KMS-11 (cell line): ENCODE data around the gene SH3BP4.

Experiments used
- H2AFZ ChIP-seq: fragments of 200-600 bp; sonication (generic); 2 replicates; pipeline ENCODE4 v1.6.1; 2016; ENCODE audit warnings: antibody characterized with exemption, mixed run types, low read depth
- H3K27ac ChIP-seq: fragments of 200-600 bp; sonication (generic); 2 replicates; pipeline ENCODE4 v1.6.1; 2016; ENCODE audit warnings: mild to moderate bottlenecking, mixed run types
- H3K27me3 ChIP-seq: fragments of 200-600 bp; sonication (generic); 2 replicates; pipeline ENCODE4 v1.6.1; 2017; ENCODE audit warnings: mild to moderate bottlenecking, low read depth, mixed run types, moderate library complexity; ENCODE audit not compliant: insufficient read depth
- H3K36me3 ChIP-seq: fragments of 200-600 bp; sonication (generic); 2 replicates; pipeline ENCODE4 v1.6.1; 2017; ENCODE audit warnings: mild to moderate bottlenecking, mixed run types; ENCODE audit not compliant: insufficient read depth
- H3K4me1 ChIP-seq: fragments of 200-600 bp; sonication (generic); 2 replicates; pipeline ENCODE4 v1.6.1; 2016; ENCODE audit warnings: mild to moderate bottlenecking, low read depth, mixed run types; ENCODE audit not compliant: poor library complexity, severe bottlenecking
- H3K4me2 ChIP-seq: fragments of 200-600 bp; sonication (generic); 2 replicates; pipeline ENCODE4 v1.7.0; 2016; ENCODE audit warnings: mild to moderate bottlenecking, mixed run types
- H3K4me3 ChIP-seq: fragments of 200-600 bp; sonication (generic); IDR thresholded peaks from 2 replicates; pipeline ENCODE4 v1.6.1; 2017; ENCODE audit warnings: low read depth, low read length, mixed read lengths; ENCODE audit not compliant: insufficient read depth
- H3K79me2 ChIP-seq: fragments of 200-600 bp; sonication (generic); 2 replicates; pipeline ENCODE4 v1.6.1; 2016; ENCODE audit warnings: low read depth, mixed run types; ENCODE audit not compliant: insufficient read depth
- H3K9ac ChIP-seq: fragments of 200-600 bp; sonication (generic); 2 replicates; pipeline ENCODE4 v1.6.1; 2016; ENCODE audit warnings: mild to moderate bottlenecking, mixed run types
- H4K20me1 ChIP-seq: fragments of 200-600 bp; sonication (generic); 2 replicates; pipeline ENCODE4 v1.6.1; 2016; ENCODE audit warnings: mild to moderate bottlenecking, mixed run types; ENCODE audit not compliant: insufficient read depth
- CTCF ChIP-seq: fragments of 200-600 bp; sonication (generic); conservative IDR thresholded peaks from 2 replicates; pipeline ENCODE4 v1.6.1; 2017; ENCODE audit warnings: low read depth, mild to moderate bottlenecking, antibody characterized with exemption, low read length, moderate library complexity, mixed read lengths

Gene SH3BP4

GRCh38 chr2:234929002-234929401 is 22.8 kb upstream of the SH3BP4 start:
- no peak for TF ChIP-seq CTCF
- Histone ChIP-seq H3K27ac (no peak overlapping the region), H3K4me2 (no peak overlapping the region), H4K20me1 (no peaks in the 10 kb centered on the region), H3K27me3 (no peaks in the 10 kb centered on the region), H3K9ac (no peak overlapping the region), H3K79me2 (no peaks in the 10 kb centered on the region), H2AFZ (no peak overlapping the region), H3K4me1 (no peaks in the 10 kb centered on the region), H3K4me3 (no peak overlapping the region), H3K36me3 (no peaks in the 10 kb centered on the region)

GRCh38 chr2:234930397-234930796 is 21.4 kb upstream of the SH3BP4 start:
- Histone ChIP-seq H3K36me3 (no peaks in the 10 kb centered on the region), H3K9ac (no peak overlapping the region), H3K4me2 (no peak overlapping the region), H4K20me1 (no peaks in the 10 kb centered on the region), H2AFZ (no peak overlapping the region), H3K4me3 (no peak overlapping the region), H3K27ac (no peak overlapping the region), H3K79me2 (no peaks in the 10 kb centered on the region), H3K27me3 (no peaks in the 10 kb centered on the region), H3K4me1 (no peaks in the 10 kb centered on the region)
- TF ChIP-seq CTCF = no peak

- H4K20me1 ChIP-seq = no peaks in the 10 kb centered on the region
- H3K27ac ChIP-seq = no peak overlapping the region
- no peak overlapping the region for H2AFZ ChIP-seq
- no peaks in the 10 kb centered on the region for H3K27me3 ChIP-seq
- no peak overlapping the region for H3K4me3 ChIP-seq
- no peak overlapping the region for H3K4me2 ChIP-seq
- H3K9ac ChIP-seq = no peak overlapping the region
- TF ChIP-seq CTCF = no peak
- no peaks in the 10 kb centered on the region for H3K36me3 ChIP-seq
- H3K79me2 ChIP-seq = no peaks in the 10 kb centered on the region
- H3K4me1 ChIP-seq = no peaks in the 10 kb centered on the region
These were observed 20.4 kb upstream of the SH3BP4 start for GRCh38 chr2:234931371-234931770.

- Histone ChIP-seq H2AFZ (no peak overlapping the region), H3K4me1 (no peaks in the 10 kb centered on the region), H3K27me3 (no peaks in the 10 kb centered on the region), H3K4me2 (no peak overlapping the region), H3K79me2 (no peaks in the 10 kb centered on the region), H3K27ac (no peak overlapping the region), H3K9ac (no peak overlapping the region), H4K20me1 (no peaks in the 10 kb centered on the region), H3K36me3 (no peaks in the 10 kb centered on the region), H3K4me3 (no peak overlapping the region)
- TF ChIP-seq CTCF = no peak
These were observed 19.1 kb upstream of the SH3BP4 start for GRCh38 chr2:234932591-234933168.
